Measurements from ENCODE around the gene ETV6.

Gene ETV6

DNA sequence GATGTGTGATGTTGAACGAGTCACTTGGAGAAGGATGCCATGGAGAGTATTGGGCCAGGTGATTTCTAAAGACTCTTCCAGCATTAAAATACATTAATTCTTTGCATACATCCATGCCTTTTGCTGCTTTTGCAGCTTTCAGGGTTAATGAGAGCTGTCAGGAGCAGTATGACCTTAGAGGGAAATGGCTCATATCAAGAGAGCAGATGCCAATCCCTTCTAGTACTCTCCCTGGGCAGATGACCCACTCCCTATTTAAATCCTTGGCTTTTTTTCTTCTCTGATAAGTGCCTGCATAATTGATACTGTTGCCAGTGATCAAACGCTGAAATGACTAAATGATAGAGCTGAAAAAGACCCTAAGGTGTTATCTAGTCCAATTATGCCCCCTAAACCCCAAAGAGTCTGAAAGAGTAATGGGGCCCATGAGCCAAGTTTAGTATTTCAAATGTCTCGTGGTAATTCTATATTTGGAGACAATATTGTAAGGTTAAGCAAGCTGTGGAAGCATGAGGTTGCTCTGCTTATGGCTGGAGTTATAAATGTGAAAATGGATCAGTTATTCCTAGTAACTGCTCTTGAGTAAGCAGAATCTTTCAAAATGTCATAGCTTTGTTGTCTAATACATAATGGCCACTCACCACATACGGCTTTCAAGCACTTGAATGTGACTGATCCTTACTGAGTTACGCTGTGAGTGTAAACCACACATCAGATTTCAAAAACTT is 137.3 kb downstream of the ETV6 start:
- no peak for DNase-seq

DNA sequence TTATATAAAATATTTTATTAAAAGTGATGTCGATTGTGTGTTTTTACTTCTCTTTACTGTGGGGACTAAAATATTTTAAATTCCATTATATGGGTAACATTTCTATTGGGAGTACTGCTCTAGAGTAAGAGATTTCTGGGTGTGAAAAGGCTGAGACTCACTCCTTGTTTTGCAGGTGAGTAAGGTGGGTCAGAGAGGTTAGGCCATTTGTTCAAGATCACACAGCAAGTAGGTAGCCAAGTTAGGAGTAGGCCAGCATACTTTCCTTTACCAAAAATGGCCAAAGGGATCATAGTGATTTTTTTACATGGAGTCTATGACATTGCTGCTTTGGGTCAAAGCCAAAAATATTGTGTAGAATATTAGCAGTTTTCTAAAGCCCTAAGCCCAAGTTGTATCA is 138.0 kb downstream of the ETV6 start:
- no peak for DNase-seq

DNA sequence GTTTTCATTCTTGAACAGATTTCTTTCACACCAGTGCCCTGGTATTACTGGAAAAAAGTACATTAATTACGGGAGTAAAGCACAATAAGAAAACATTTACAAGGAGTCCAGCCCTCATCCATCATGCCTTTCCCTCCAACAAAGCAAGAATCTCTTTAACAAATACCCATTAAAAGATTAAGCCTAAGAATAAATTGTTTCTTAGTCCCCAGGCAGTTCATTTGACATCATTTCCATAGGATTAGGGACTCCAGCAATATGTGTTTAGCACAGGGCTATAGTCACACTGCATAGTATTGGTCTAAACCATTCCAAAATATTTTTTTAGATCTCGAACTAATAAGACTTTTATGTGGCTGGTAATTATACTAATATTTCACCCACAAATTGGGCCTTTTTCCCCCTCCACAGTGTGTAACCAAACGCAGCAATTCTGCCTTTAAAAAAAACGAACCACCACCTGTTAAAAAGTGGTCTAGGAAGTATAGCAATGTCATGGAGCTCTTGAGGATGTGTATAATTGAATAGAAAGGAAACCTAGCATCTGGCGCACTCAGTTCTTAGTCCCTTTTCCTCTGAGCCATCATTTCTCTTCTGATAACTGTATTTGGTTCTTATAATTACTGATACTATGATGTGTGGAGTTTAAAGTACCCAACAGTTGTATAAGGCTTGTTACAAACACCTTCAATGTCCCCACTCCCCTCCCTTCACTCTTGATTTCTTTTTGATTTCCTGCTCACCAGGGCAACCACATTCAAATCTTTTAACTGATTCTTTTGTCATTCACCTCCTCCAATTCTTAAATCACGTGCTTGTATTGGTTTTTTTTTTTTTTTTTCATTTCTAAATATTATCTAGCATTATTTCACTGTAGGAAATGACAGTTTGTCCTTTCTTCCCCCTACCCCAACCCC is 138.7 kb downstream of the ETV6 start:
- no peak for DNase-seq

DNA sequence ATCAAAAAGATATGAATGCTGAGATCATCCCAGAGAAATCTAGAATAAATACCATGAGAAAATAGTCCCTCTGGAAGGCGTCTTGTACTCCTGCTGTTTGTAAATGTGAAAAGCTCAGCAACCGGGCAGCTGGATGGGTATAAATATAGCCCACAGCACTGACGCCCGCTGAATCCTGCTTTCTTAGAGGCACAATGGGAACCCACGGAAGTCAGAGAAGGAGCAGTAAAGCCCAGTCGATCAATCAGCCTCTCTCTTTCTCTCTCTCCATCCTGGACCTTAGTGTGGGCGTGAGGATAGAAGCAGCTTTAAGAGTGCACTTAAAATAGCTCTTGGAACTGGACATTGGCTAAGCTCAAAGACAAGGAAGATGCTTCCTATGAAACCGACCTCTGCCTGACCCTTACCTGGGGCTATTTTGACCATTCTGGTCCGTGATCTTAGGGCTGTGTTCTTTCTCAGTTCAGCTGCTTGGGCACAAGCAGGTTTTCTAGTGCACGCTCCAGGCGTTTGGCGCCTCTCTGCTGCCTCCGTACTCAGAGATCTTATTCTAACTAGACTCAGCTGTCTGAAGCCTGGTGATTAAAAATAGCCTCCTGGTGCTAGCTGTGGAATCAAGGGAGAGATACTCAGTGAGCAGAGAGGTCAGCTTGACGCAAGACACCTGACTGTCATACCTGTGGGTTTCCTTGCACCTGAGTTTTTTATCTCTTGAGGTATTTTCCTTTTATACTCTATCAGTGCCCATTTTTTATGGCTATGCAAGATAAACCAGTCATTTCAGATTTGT is 144.6 kb downstream of the ETV6 start:
- no peak for DNase-seq

DNA sequence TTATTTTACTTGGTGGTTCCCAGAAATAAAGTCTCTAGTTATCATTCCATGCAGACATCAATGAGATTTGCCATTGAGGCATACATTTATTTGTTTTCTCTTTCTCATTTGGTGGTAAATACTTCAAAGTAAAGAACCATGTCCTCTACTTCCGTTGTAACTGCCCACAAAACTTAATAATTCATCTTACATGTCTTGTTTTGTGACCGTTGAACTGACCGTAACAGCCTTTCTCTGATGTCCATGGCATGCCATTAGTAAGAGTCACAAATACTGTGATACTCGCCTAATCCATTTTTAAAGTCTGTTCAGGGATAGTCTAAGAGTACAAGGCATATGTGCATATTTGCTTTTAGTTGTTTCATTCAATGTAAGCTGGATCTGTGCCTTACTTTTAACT is 145.3 kb downstream of the ETV6 start:
- DNase-seq, result no peak

DNA sequence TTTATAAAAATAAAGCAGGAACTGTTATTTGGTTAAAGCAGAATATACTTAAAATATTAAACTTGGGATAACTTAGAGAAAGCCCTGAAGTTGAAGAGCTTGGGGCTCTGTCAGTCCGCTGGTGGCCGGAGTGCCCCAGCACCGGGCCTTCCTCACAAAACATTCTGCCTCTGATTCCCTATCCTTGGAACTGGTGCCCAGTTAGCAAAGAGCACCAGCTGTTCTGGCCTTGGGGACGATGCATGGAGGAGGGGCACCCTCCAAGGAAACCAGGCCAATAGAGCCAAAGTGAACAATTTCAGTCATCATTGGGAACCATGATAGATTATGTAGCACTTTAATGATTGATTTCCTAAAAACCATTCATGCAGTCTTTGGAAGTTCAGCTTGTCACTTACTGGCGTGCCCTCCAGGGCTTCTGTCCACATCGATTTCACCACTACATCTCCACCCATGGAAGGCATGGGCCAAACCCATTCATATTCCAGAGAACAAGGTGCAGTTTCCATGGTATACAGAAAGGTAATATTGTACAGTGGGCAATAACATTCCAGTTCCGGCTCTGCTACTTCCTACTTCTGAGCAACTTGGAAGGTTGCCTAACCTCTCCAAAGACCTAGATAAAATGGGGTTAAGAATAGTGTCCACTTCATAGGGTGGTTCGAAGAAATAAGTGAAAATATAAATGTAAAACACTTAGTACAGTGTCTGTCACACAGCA is 145.9 kb downstream of the ETV6 start:
- no peak for DNase-seq

DNA sequence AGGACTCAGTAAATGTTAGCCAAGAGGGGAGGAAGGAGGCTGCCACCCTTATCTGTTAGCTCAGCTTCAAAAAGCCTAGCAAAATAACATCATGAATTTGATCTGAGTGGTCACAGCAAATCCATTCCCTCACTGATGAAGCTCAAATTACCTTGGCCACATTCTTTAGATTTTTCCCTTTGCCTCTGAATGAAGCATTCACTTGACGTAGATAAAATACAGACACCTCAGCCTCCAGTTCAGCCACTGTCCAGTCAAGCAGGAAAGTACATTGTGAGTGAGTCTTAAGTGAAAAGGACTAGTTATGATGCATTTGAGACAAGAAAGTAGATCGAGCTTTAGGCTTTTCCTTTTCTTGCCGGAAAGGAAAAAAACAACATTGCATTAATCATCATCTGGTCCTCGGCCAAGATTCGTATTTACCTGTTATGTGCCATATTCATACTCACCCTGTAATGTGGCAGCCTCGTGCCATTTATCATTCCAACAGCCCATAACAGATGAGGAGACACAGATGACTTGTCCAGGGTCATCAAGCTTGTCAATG is 146.5 kb downstream of the ETV6 start:
- no peak for DNase-seq

DNA sequence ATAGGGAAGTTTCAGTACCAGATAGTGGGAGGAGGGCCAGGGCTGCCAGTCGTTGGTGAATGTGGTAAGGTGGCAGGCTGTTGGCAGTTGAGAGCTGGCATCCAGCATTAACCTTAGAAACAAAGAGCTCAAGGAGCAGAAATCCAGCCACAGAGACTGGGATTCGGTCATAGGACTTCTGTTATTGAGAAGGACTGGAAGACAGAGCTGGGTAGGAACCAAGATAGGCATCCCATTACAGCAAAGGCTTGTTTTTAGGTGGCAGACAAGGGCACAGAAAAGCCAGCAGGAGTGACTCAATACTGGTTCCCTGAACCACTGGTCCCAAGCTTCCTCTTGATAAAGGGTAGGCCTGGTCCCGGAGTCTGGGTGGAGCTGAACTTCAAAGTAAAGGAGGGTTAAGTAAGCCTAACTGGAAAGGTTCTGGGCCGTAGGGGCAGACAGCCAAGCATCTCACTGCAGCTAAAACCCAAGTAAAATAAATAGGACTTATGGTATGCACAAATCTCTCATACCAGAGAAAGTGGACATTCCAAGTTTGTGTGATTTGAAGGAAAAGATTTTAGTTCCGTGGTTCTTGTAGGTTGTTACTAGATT is 147.9 kb downstream of the ETV6 start:
- DNase-seq, result no peak

DNA sequence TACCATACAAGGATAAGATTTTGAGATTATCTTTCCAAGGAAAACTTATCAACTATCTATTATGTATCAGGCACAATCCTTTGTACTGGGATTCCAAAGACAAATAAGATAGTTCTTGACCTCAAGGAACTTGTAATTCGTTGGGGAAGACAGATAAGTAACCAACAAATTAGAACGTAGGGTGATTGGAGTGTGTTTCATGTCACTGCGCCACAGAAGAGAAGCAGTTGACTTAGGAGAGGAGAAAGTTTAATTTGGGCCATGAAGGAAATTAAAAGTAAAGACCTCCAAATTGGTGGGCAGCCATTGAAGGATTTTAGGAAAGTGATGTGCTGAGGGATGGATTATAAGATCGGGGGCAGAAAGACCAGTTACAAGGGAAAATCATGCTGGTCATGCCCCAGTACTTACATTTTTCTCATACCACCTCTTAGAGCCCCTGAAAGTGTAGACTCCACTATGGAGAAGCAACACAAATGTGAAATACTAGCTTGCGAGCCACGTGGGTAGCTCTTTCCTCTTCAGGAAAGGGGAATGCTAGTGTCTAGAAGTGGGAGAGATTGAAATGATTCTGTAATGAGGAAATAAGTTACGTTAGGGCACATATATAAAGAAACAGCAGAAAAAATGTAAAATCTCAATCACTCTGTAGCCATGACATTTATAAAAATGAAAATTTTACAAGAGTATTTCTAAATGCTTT is 148.7 kb downstream of the ETV6 start:
- DNase-seq, result no peak

DNA sequence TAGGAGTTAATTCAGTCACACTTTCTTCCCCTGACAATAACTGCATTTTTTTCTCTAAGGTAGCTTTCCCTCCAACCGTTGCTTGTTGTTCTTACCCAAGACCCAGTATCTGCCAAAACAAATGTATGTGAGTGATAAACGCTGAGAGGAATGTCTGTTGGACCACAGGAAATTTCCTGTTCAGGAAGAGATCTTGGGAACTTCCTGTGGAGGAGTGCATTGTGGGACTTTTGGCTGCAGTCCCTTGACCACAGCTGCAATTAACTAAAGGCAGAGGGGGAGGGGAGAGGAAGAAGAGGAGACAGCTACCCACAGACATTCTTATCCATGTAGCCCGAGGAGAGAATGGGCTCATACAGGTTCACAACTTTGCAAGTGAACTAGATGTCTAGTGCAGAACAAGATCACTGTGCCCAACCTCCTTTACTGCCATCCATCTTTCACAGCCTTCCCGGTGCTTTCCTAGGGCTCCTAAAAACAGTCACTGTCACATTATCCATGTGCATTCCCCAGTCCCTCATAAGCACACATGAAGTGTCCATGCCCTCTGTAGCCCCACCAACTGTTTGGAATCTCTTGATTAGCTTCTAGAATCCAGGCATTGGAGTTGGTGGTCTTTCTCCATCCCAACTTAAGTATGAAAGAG is 149.5 kb downstream of the ETV6 start:
- DNase-seq, result no peak

DNA sequence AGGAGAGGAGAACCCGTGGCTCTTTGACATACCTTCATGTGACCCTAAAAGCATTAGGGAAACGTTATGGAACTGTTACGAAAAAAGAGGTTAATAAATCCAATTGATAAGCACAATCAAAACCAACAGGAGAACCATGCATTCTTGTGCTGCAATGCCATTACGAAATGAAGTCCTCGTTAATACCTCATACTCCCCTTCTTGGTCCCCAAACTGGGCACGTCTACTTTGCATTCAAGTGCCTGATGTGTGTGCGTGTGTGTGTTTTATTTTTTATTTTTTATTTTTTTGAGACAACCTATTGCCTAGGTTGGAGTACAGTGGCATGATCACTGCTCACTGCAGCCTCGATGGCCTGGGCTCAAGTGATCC is 150.0 kb downstream of the ETV6 start:
- no peak for DNase-seq

DNA sequence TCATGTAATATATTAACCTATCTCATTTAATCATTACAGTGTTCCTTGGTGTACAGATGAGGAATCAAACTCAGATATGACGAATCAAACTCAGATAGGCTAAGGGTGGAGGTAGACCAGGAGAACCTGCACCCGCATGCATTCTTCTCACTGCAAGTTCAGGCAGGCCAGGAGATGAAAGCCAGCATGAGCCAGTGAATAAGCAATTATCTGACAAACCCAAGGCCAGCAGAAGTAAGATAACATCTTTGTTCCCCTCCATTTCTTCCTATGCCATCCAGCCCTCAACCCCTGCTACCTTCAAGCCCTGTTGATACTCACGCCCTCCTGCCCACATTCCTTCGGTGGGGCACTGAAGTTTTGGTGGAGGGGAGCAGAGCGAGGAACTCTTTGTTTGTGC is 152.2 kb downstream of the ETV6 start:
- no peak for DNase-seq

DNA sequence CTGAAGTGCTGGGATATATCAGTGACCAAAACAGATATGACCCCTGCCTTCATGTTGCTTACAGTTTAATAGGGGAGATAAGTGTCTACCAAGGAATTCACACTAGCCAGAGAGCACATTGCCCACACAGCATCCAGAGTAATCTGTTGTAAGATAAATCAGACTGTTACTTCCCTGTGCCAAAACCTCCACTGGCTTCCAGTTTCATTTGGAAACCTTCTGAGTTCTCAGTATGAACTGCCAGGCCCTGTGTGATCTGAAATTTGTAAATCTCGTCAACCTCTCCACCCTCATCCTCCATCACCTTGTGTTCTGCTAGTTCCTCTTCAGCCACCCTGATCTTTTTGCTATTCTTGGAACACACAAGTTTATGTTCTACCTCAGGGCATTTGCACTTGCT is 154.7 kb downstream of the ETV6 start:
- no peak for DNase-seq

DNA sequence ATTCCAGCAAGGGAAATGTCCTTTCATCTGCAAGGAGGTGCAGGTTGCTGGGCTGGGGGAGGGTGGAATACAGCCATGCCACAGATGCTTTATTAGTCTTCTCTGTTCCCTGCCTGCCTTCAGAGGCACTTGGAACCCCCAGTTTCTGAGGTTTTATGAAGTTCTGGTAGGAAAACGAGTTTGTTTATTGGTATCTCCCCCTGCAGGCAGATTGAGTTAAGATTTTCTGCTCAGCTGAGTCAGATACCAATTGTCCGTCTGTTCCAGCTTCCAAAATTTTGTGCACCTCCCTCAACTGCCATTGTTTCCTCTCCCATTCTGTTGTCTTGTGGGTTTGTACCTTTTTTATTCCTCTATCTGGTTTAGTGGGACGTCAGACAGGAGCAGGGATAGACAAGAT is 155.6 kb downstream of the ETV6 start:
- DNase-seq, result no peak

DNA sequence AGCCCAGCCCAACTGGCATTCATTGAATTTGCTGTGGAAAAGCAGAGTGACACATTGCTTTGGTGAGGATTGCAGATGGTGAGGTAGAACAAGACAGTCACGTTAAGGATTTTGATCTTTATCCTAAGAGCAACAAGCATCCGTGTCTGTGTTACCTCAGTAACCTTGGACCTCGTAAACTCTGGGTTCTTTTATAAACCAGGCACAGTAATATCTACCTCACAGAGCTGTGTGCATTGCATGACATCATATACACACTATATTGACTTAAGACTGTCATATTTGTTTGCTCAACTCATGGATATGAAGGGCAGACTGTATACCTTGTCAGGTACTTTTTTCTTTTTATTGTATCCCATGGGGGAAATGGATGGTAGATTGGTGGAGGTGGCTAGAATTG is 156.2 kb downstream of the ETV6 start:
- no peak for DNase-seq

DNA sequence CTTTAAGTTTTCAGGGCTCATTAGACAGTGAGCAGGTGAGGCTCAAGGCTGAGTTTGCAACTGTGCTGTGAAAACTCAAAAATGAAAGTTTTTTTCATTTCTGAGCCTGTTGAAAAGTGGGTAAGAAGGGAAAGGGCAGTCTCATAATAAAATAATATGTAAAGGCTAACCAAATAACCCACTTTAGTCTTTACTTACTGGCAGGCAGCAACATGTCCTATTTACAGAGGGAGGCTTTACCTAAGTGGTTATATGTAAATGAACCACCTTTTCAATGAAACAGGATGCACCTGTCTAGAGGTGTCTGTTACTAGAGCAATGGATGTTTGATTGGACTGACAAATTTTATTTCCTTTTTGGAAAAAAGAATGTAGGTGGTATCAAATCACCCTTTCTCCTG is 158.0 kb downstream of the ETV6 start:
- no peak for DNase-seq

DNA sequence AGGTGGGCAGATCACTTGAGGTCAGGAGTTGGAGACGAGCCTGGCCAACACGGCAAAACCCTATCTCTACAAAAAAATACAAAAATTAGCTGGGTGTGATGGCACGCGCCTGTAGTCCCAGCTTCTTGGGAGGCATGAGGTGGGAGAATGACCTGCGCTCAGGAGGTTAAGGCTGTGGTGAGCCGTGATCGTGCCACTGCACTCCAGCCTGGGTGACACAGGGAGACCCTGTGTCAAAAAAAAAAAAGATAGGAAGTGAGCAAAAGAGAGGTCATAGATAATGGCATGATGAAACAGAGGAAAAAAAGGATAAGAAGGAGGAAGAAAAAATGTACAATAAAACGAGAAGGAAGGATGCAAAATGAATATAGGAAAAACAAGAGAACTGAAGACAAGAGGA is 159.5 kb downstream of the ETV6 start:
- DNase-seq, result no peak

DNA sequence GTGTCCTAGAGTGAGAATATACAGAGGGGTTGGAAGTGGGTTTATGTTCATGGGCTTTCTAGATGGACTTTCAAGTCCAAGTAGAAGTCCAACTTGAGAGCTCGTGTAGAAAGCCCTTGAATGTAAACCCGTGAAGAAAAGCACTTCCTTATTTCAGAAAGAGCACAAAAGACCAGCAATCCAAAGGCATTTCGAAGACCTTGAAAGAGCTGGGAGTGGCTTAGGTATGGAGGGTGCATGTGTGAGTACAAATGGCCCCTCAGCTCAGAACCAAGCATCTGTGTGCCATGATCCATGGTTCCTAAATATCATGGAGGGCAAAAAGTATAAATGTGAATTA is 160.7 kb downstream of the ETV6 start:
- no peak for DNase-seq

DNA sequence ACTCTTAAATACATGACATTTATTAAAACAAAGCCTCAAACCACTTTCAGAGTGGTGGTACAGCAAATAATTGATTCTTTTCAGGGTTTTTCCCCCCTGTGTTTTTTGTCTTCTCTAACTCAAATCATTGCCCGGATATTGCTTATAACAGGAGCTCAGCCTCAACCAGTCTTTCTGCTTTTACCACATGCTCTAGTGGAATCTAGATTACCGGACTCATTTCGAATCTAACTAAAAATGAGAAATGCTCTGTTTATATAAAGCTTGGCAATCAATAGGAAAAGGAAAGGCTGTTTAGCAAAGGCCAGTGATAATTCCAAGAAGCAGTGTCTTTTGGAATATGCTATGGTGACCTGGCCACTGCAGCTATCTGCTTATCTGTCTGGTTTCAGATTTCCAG is 161.5 kb downstream of the ETV6 start:
- DNase-seq, result no peak

DNA sequence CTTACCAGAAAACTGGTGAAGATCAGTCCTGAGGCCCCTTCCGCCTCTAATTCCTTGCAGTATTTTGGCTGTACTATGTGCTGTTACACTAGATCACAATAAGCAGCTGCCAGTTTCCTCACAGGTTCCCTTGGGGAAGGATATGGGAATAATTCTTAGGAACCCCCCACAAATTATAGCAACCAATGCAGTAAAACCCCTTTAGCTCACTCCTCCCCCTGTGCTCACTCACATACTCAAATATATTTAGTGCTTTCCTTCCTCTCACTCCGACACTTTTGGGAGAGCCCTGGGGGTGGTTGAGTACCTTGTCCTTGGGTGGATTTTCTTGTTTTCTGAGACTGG is 162.7 kb downstream of the ETV6 start:
- DNase-seq, result no peak
